HL-60/S4 treated with phorbol 12-myristate 13-acetate at 8.2 ng/mL for 4 days and 3 days (cell line): ENCODE measurements around the gene CDH6.
"Not testable (repeated sequence)": the region's sequence is repeated elsewhere in the genome, so short reads cannot be mapped to it uniquely, and the experiment has no call there.

Experiments used
- in situ Hi-C: fragments of 300-500 bp; cut with MboI; formaldehyde crosslinking; loops from 2 replicates; pipeline ENCODE4 v1.15.0; 2022; ENCODE audit warnings: low sequenced_read_pairs

The CDH6 gene

GRCh38 chr5:31322946-31323345 lies 129.5 kb downstream of the CDH6 start:
- in situ Hi-C loops, result no loop called here

GRCh38 chr5:31324842-31325241 lies 131.4 kb downstream of the CDH6 start:
- in situ Hi-C loops, result no loop called here

- in situ Hi-C loops, result no loop called here
Measured at GRCh38 chr5:31328040-31328733, 134.7 kb downstream of the CDH6 start.

GRCh38 chr5:31329715-31330114 lies 136.2 kb downstream of the CDH6 start:
- in situ Hi-C loops, result no loop called here

GRCh38 chr5:31332160-31332559 lies 138.7 kb downstream of the CDH6 start:
- in situ Hi-C loops, result no loop called here

- in situ Hi-C loops, result no loop called here
Measured at GRCh38 chr5:31333475-31333874, 140.0 kb downstream of the CDH6 start.

- in situ Hi-C loops, result no loop called here
Measured at GRCh38 chr5:31334061-31334860, 140.8 kb downstream of the CDH6 start.

GRCh38 chr5:31335456-31335855 lies 142.0 kb downstream of the CDH6 start:
- in situ Hi-C loops, result no loop called here

- in situ Hi-C loops, result no loop called here
Measured at GRCh38 chr5:31343946-31344345, 150.5 kb downstream of the CDH6 start.

- in situ Hi-C loops, result no loop called here
Measured at GRCh38 chr5:31346896-31347551, 153.5 kb downstream of the CDH6 start.

GRCh38 chr5:31347552-31347905 lies 154.0 kb downstream of the CDH6 start:
- in situ Hi-C loops, result no loop called here

GRCh38 chr5:31350395-31350794 lies 156.9 kb downstream of the CDH6 start:
- in situ Hi-C loops, result no loop called here

- in situ Hi-C loops, result no loop called here
Measured at GRCh38 chr5:31355337-31355736, 161.9 kb downstream of the CDH6 start.

GRCh38 chr5:31357038-31357437 lies 163.6 kb downstream of the CDH6 start:
- in situ Hi-C loops, result no loop called here

GRCh38 chr5:31359839-31360238 lies 166.4 kb downstream of the CDH6 start:
- in situ Hi-C loops, result no loop called here

- in situ Hi-C loops, result no loop called here
Measured at GRCh38 chr5:31361234-31361633, 167.7 kb downstream of the CDH6 start.

GRCh38 chr5:31361704-31362528 lies 168.4 kb downstream of the CDH6 start:
- in situ Hi-C loops, result not testable (repeated sequence)

GRCh38 chr5:31362529-31362900 lies 169.0 kb downstream of the CDH6 start:
- in situ Hi-C loops, result no loop called here

- in situ Hi-C loops, result no loop called here
Measured at GRCh38 chr5:31362931-31363568, 169.6 kb downstream of the CDH6 start.

GRCh38 chr5:31364881-31365636 lies 171.6 kb downstream of the CDH6 start:
- in situ Hi-C loops, result no loop called here
